A549 (cell line): ENCODE measurements around the gene RNF166.

ENCODE experiments used
- CEBPB ChIP-seq, 2 experiments: fragments of >200 bp in 1 of 2; sonication (Bioruptor Twin) in 1 of 2; formaldehyde crosslinking in 1 of 2; IDR thresholded peaks; 2 replicates each; pipeline ENCODE4 v1.6.1; 2012 to 2016
- CTCF ChIP-seq: fragments of >200 bp; sonication (Bioruptor Twin); formaldehyde crosslinking; IDR thresholded peaks from 3 replicates; pipeline ENCODE4 v1.5.1; 2016
- EP300 ChIP-seq, 2 experiments: fragments of >200 bp; sonication (Bioruptor Twin); formaldehyde crosslinking; IDR thresholded peaks; 2 replicates in 1 of 2; 3 replicates in 1 of 2; pipeline ENCODE4 v1.6.1; 2016 to 2017
- FOSB ChIP-seq: fragments of 250-450 bp; sonication (Bioruptor Pico); IDR thresholded peaks from 2 replicates; pipeline ENCODE4 v1.5.0; 2020; ENCODE audit warnings: mild to moderate bottlenecking, moderate library complexity
- JUN ChIP-seq, 2 experiments: fragments of >200 bp; sonication (Bioruptor Twin); formaldehyde crosslinking; IDR thresholded peaks; 2 replicates in 1 of 2; 3 replicates in 1 of 2; pipeline ENCODE4 v1.6.1; 2016 to 2017
- MAX ChIP-seq: IDR thresholded peaks from 2 replicates; pipeline ENCODE4 v1.6.1; 2012
- NR3C1 ChIP-seq: fragments of >200 bp; sonication (Bioruptor Twin); formaldehyde crosslinking; IDR thresholded peaks from 3 replicates; pipeline ENCODE4 v1.6.1; 2017
- POLR2A ChIP-seq: IDR thresholded peaks from 2 replicates; pipeline ENCODE4 v1.6.1; 2012; ENCODE audit warnings: mild to moderate bottlenecking, low read length
- RAD21 ChIP-seq, 2 experiments: fragments of >200 bp in 1 of 2; sonication (Bioruptor Twin) in 1 of 2; formaldehyde crosslinking in 1 of 2; IDR thresholded peaks in 1 of 2; conservative IDR thresholded peaks in 1 of 2; 2 replicates in 1 of 2; 3 replicates in 1 of 2; pipeline ENCODE4 v1.6.1; 2012 to 2018; ENCODE audit warnings: inconsistent platforms in 1 of 2
- REST ChIP-seq: fragments of 200-600 bp; sonication (generic); IDR thresholded peaks from 2 replicates; pipeline ENCODE4 v1.6.1; 2016; ENCODE audit warnings: antibody characterized with exemption, mild to moderate bottlenecking, moderate library complexity
- RFX5 ChIP-seq: fragments of 450-650 bp; IDR thresholded peaks from 2 replicates; pipeline ENCODE4 v1.7.1; 2014; ENCODE audit warnings: antibody characterized with exemption, mild to moderate bottlenecking, moderate library complexity

- TF ChIP-seq RFX5 (no peak), FOSB (no peak), POLR2A (no peak), CTCF (no peak), RAD21 (conservative IDR thresholded peaks at IDR 0.05 in 1 of 2, IDR thresholded peaks at IDR 0.05 in 1 of 2) (no peak), JUN (IDR thresholded peaks at IDR 0.05) (no peak), MAX (no peak), EP300 (IDR thresholded peaks at IDR 0.05) (no peak), REST (no peak), NR3C1 (no peak), CEBPB (IDR thresholded peaks at IDR 0.05) (no peak)
These were observed 26.7 kb upstream of the RNF166 start for GRCh38 chr16:88732961-88733294.
